Adipose tissue (tissue), 3 donors: ENCODE results near the gene PPP2R5C. TPM values are rescaled to one million over a fixed set of nuclear protein-coding genes. Genes with fewer than 3 reads are reported as not detected.
"Not testable (repeated sequence)": the region's sequence is repeated elsewhere in the genome, so short reads cannot be mapped to it uniquely, and the experiment has no call there.

Experiments
- H3K27ac ChIP-seq: one replicate; pipeline ENCODE4 v1.5.1; 2013; ENCODE audit warnings: low read depth, low read length
- WGBS, 3 donors: extraction: QIAGEN DNeasy Blood & Tissue Kit; methylation state at CpG; one replicate each; pipeline ENCODE4 v1.1.7; 2013; 5-methylcytosine and 5-hydroxymethylcytosine counted together
- polyA plus RNA-seq, 3 donors: library from polyadenylated mRNA; stranded (reverse); fragments of 200-250 nt; gene quantifications; one replicate each; pipeline ENCODE4 v1.2.3, GENCODE V29; 2013
- donor health status: healthy with polysubstance abuse.
- donor health status: Bipolar disorder and iron deficiency.
- donor health status: healthy.

PPP2R5C gene
- polyA plus RNA-seq, 3 donors, result 30.6 to 84.0 (median 46.8) TPM

DNA sequence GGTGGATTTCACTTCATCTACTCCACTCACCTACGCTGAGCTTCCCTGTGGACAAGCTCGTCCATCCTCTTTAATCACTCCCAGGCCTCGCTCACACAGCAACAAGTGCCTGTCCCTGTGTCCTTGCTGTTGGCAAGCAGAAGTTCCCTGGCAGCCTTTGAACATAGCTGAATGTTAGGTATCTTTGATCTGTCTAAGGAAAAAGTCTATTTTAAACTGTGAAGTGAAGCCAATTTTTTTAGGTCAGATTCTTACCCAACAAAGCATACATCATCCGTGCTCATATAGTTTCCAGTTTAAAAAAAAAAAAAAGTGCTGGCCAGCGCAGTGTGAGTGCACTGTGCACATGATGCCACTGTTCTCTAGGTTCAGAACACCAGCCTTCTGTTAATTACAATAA, 36.3 kb downstream of the PPP2R5C start:
- WGBS, 3 donors, result 88 to 93% (median 93%) methylated on average over 5 of the region's 5 CpGs
- H3K27ac ChIP-seq, result no peak overlapping the region

DNA sequence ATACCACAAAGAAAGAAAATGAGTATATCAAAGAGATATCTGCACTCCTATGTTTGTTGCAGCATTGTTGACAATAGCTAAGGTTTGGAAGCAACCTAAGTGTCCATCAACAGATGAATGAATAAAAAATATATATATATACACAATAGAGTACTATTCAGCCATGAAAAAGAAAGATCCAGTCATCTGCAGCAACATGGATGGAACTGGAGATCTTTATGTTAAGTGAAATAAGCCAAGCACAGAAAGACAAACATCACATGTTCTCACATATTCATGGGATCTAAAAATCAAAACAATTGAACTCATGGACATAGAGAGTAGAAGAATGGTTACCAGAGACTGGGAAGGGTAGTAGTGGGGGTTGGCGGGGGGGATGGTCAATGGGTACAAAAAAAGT, 42.9 kb downstream of the PPP2R5C start:
- WGBS, 3 donors, result 89 to 98% (median 95%) methylated on average over 1 of the region's 1 CpG
- not testable (repeated sequence) for H3K27ac ChIP-seq

DNA sequence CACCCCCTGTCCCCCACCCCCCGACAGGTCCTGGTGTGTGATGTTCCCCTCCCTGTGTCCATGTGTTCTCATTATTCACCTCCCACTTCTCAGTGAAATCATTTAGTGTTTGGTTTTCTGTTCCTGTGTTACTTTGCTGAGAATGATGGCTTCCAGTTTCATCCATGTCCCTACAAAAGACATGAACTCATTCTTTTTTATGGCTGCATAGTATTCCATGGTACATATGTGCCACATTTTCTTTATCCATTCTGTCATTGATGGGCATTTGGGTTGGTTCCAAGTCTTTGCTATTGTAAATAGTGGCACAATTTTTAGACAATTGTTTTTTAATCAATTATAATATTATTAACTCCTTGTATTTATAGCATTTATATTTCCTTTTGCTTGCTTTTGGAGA, 44.7 kb downstream of the PPP2R5C start:
- WGBS, 3 donors, result 90 to 100% (median 100%) methylated on average over 1 of the region's 1 CpG
- not testable (repeated sequence) for H3K27ac ChIP-seq

DNA sequence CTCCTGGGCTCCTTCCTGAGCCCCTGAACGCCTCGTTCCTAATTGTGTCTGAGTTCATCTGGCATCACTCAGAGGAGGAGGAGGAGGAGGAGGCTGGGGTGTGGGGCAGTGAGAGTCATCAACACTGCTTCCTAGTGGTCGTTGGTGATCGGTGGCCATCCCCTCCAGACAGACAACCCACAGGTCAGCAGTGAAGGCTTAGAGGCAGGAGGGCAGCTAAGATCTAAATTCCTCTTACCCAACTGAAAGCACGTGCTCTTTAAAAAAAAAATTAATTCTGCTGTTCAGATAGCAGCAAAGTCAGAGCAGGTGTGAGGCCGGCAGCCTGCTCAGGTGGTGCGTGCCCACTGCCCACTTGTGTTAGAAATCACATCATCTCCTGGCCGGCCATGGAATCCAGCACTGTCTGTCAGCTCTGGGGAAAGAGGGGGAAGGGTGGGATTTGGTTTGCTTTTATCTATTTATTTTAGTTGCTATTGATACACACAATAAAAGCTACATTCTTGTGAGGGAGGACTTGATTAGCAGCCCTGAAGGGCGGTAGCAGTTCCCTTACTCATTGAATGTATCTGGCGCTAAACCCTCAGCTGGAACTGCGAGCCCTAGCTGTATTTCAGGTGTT, 46.6 kb downstream of the PPP2R5C start:
- WGBS, 3 donors, result 20 to 58% (median 57%) methylated on average over 11 of the region's 11 CpGs
- no peak overlapping the region for H3K27ac ChIP-seq

DNA sequence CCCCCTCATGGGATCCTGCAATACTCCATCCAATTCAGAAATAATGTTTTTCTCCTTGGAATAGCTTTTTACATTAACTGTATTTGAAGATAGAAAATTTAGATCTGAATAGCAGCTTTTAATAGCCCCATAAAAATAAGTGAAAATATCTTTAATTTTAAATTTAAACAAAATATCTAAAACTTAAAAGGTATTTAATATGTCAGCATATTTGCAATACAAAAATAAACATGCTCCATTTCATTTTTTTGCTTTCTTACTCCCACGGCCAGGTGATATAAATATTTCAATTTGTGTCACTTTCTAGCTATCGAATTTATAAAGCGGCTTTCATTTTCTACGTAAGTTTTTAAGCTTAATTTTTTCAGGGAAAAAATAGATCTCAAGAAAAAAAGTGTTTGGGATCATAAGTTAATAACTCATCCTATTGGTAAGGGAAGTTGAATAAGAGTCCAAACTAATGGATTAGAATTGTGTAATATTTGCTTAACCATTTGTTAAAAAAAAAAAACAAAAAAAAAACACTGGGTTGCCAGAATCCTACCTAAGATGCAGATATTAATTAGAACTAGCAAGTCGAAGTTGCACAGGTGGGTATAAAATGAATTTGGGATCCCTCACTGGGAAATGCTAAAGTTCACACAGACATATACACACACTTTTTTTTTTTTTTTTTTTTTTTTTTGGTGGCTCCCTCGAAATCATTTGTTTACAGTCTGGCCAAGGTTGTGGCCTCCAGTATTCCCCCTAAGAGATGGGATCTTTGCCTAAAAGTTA, 47.6 kb downstream of the PPP2R5C start:
- peak overlapping the region; percentile 97 for H3K27ac ChIP-seq
- WGBS, 3 donors, result 16 to 48% (median 40%) methylated on average over 6 of the region's 6 CpGs

DNA sequence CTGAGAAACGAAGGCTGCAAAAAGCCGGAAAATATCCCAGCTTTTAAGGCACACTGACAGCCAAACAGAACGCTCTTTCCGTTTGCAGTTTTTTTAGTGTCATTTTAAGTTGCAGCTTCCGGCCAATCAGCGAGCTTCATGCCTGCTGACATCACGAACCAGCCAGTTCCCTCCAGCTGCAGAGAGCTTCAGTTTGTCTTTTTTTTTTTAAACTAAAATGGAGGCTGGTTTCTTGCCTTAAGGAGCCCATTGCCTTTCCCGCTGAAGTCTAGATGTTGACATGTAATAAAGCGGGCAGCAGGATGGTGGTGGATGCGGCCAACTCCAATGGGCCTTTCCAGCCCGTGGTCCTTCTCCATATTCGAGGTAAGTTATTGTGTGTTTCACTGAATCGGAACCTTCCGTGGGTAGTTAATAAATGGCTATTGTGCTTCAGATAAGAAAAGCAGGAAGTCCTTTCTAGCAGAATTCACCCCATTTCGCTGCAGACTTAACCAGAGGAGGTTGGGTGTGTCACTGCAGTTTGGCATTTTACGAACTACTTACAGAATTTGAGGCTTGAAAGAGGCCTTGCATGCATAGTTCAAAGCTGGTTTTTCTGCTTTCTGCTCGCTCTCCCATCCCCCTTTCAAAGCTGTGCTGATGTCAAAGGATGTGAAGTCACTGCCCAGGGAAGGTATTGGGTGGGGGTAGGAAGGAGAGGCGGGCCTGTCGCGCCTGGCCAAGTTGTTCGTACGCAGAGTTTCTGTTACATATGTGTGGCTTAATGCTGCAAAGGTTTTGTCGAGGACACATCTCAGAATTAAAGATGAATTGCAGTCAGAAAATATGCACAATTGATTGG, 48.4 kb downstream of the PPP2R5C start:
- H3K27ac ChIP-seq, result peak overlapping the region; percentile 97
- WGBS, 3 donors, result 0% methylated on average over 23 of the region's 23 CpGs

DNA sequence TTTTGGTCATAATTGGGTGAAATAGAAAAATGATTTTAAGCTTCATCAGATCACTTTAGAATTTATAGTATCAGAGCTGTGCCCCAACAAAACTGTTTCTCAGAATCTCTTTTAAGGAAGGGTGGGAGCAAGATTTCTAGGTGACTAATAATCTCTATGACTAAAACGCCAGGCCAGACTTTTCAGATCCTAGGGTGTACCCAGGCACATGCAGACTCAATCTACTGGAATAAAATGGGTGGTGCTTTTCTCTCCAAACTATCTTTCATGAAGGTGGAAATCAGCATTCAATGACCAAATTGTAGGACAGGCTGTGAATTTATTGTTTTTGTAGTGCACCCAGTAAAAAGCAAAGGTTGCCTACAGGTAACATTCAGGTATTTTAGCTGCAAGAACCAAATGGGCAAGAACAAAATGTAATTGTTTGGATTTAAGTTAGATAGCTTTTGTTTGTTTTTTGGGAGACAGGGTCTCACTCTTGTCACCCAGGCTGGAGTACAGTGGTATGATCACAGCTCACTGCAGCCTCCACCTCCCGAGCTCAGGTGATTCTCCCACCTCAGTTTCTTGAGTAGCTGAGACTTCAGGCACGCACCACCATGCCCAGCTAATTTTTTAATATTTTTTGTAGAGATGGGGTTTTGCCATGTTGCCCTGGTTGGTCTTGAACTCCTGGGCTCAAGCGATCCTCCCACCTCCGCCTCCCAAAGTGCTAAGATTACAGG, 49.5 kb downstream of the PPP2R5C start:
- 59 to 69% (median 68%) methylated on average over 5 of the region's 5 CpGs for WGBS, 3 donors
- H3K27ac ChIP-seq, result no peak overlapping the region

DNA sequence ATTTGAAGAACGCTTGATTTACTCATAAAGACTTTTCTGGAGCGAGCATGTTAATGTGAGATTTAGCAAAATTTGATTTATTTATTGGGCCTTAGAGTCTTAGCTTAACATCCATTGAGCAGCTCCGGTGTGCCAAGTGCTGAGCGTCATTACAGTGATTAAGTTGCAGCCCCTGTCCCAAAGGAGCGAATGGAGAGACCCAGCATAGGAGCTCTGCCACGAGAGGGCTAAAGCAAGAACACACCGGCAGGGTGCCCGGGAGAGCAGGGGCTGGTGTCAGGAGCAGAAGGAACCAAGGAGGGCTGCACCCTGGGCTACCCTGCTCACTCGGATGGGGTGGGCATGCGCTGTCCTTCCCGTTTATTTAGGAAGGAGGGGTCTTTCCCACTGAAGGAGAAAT, 50.6 kb downstream of the PPP2R5C start:
- no peak overlapping the region for H3K27ac ChIP-seq
- WGBS, 3 donors, result 64 to 82% (median 78%) methylated on average over 11 of the region's 11 CpGs

DNA sequence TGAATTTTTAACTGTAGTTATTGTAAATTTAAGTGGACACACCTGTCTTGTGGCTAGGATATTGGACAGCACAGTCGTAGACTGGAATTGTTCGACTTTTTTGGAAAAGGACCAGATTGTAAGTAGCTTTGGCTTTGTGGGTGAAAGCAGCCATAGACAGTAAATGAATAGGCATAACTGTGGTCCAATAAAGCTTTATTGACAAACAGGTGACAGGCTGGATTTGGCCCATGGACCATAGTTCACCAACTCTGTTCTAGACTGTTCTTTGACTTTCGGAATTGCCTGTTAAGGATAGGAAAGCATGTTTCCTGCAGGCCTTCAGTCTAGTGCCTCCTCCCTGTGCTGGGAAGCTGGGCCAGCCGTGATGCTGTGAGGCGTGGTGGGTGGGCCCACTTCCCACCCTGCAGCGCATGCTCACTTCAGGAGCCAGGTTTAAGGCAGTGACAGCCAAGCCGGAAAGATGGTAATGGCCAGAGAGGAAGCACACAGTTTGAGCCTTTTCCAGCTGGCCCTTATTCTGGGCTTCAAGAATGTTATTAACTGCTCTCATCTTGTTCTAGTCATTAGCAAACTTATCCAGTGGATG, 51.8 kb downstream of the PPP2R5C start:
- WGBS, 3 donors, result 64 to 74% (median 69%) methylated on average over 7 of the region's 7 CpGs
- no peak overlapping the region for H3K27ac ChIP-seq

DNA sequence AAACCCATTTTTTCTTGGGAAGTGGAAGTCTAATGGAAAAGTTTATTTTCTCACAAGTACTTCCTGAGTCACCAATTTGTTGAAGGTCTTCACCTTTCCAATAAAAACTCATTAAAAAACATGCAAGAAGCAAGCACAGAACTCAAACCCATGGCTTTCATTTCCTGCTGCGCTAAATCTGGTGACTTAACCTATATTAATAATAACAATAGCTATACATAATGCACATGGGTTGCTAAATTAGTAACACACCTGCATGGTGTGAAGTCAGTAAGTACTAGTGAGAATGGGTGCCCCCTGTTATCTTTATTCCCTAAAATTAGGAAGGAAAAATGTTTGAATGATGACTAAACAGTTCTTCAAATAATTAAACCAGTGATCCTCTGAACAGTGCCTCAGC, 52.3 kb downstream of the PPP2R5C start:
- H3K27ac ChIP-seq, result no peak overlapping the region
- 74 to 92% (median 83%) methylated on average over 1 of the region's 1 CpG for WGBS, 3 donors

DNA sequence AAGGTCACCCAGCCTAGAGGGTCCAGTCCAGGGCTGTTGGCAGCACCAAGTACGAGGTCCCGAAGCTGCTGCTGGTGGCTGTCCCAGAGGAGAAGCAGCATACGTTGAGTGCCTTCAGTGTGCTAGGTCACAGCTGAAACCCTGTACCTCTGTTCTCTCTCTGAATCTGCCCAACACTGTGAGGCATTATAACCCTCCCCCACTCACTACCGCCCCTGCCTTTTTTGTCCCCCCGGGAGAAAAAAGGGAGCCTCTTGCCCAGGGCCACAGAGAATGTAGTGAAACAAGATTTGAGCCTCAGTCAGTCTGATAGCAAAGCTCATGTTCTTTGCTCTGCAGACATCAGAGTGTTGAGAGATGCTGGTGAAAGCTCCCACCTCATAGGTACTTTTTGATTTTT, 53.4 kb downstream of the PPP2R5C start:
- WGBS, 3 donors, result 33 to 79% (median 70%) methylated on average over 5 of the region's 5 CpGs
- H3K27ac ChIP-seq, result no peak overlapping the region

DNA sequence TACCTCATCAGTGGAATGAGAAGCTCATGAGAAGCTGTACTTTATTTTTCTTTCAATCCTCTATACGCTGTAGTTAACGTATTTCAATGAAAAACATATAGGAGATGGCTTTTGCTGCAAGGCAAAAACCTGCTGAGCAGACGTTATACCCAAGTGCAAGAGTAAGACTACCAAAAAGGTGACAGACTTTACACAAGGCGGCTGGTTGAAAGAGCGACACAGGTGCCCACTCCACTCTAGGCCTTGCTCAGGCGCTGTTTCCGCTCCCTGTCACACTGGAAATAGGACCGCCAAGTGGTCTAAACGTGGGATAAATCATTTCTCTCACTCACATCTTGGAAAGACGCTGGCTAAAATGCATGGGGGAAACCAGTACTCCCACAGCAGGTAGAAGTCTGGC, 54.5 kb downstream of the PPP2R5C start:
- 87 to 89% (median 88%) methylated on average over 10 of the region's 10 CpGs for WGBS, 3 donors

DNA sequence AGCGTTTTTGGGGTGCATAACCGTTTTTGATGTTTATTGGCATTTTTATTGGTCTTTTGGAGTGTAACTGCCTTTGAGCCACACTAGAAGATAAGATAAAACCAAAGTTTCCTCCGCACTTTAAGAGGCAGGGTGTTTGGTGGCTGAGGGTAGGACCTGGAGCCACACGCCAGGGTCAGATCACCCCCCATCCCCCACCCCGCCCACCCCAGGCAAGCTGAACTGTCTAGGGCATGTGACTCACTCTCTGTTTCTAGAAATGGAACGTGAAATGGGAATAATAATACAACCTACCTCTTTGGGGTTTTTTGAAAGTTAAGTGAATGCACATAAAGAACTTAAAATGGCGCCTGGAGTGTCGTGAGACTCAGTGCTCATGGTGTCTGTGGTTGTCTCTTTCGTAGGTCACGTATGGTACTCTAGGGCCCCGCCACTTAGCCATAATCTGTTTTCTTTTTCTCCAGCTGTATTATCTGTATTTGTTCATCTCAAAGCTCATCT, 56.0 kb downstream of the PPP2R5C start:
- H3K27ac ChIP-seq, result no peak overlapping the region
- 75 to 87% (median 85%) methylated on average over 11 of the region's 11 CpGs for WGBS, 3 donors

More for the DNA sequence above, 54.5 kb downstream of the PPP2R5C start:
- no peak overlapping the region for H3K27ac ChIP-seq

DNA sequence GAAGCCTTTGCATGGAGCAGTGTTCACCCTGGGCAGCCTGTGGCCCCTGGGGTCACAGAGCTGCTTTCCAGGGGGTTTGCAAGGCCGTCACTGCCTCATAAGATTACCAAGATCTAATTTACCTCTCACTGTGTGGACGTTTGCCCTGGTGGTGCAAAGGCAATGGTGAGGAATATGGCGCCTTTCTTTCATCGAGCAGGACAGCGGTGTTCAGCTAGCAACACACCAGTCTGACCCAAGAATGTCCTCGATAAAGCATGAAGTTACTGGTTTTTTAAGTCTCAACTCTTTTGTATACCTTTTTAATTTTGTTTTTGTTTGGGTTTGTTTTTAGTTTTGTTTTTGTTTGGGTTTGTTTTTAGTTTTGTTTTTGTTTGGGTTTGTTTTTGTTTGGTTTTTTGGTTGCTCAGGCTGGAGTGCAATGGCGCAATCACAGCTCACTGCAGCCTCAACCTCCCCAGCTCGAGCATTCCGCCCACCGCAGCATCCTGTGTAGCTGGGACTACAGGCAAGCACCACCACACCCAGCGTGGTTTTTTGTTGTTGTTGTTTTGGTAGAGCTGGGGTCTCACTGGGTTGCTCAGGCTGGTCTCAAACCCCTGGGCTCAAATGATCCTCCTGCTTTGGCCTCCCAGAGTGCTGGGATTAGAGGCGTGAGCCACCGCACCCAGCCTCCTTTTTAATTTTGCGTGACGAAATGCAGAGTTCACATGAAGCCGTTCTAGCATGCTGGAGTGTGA, 57.9 kb downstream of the PPP2R5C start:
- WGBS, 3 donors, result 86 to 91% (median 90%) methylated on average over 16 of the region's 16 CpGs
- no peak overlapping the region for H3K27ac ChIP-seq

DNA sequence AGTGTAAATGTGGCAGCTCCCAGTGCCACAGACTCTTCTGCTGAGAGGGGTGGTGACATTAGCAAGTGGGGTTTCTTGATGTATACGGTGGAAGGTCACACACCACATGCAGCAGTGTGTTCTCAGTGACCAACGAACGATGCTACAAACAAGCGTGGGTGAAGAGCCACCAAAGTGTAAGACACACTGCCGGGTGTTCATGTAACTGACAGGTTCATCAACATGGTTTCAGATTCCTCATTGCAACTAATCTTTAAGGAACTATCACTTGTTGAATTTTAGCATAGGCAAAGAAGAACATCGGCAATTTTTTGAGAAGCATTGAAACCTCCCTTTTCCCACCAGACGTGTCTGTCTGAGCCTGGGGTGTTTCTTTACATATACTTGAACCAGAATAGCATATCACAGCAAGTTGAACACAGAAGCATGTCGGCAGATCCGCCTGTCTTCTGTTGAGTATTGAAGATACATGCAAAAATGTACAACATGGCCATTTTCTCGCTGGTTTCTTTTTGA, 58.8 kb downstream of the PPP2R5C start:
- no peak overlapping the region for H3K27ac ChIP-seq
- WGBS, 3 donors, result 81 to 87% (median 84%) methylated on average over 10 of the region's 10 CpGs

DNA sequence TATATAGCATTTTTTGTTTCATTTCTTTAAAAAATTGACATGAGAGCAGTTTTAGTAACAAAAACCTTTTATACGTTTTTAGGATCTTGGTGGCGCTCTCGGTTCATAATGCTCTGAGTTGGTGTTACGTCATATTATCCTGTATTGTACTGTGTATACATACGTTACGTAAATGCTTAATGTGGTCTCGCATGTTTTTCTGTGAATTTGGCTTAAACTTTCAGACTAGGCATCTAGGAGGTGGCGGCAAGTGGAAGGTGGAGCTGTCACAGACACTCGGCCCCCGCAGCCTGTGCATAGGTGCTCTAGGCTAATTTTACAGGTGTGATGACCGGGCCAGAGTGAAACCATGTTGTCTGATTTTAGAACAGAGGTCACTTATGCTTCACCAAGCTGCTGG, 60.0 kb downstream of the PPP2R5C start:
- H3K27ac ChIP-seq, result no peak overlapping the region
- 77 to 91% (median 80%) methylated on average over 11 of the region's 11 CpGs for WGBS, 3 donors

DNA sequence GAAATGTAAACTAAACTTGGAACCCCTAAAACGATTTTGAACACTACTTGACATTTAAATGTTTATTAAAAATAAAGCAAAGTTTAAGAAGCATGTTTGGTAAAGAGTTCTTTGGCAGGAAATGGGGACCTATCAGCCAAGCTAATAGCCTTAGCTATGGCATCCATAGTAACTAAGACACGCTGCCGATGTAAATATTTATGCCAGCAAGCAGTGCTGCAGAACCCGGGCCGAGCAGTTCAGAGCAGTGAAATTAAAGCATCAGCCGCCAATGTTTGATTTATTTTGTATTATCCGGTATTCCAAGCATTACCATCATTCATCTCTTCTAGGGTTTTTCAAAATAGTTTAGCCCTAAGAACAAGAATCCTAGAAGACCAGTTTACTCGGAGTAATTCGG, 61.6 kb downstream of the PPP2R5C start:
- no peak overlapping the region for H3K27ac ChIP-seq
- WGBS, 3 donors, result 50 to 55% (median 55%) methylated on average over 9 of the region's 9 CpGs
